Muscle of leg (tissue), 11 donors: ENCODE data around the gene TRPM3. TPM values are rescaled to one million over a fixed set of nuclear protein-coding genes. Genes with fewer than 3 reads are reported as not detected.

ENCODE experiments used
- DNase-seq: peaks from one replicate; pipeline ENCODE4 v3.0.0; 2013
- H3K27ac ChIP-seq: one replicate; pipeline ENCODE4 v1.5.1; 2013; ENCODE audit warnings: mild to moderate bottlenecking, low read length, control low read depth
- H3K27me3 ChIP-seq: one replicate; pipeline ENCODE4 v1.6.1; 2013; ENCODE audit warnings: low read length; ENCODE audit not compliant: control insufficient read depth, insufficient read depth
- H3K36me3 ChIP-seq: one replicate; pipeline ENCODE4 v1.6.1; 2013; ENCODE audit warnings: low read length; ENCODE audit not compliant: control insufficient read depth, insufficient read depth
- H3K4me1 ChIP-seq: one replicate; pipeline ENCODE4 v1.6.1; 2013; ENCODE audit warnings: low read length; ENCODE audit not compliant: control insufficient read depth, insufficient read depth
- H3K4me3 ChIP-seq: one replicate; pipeline ENCODE4 v1.5.1; 2013; ENCODE audit warnings: low read length, control low read depth
- H3K9me3 ChIP-seq: replicated peaks from 2 replicates; pipeline ENCODE4 v1.6.1; 2013; ENCODE audit warnings: low read depth, low read length; ENCODE audit not compliant: control insufficient read depth
- WGBS: methylation state at CpG from one replicate; pipeline ENCODE4 v1.1.5; 2013; ENCODE audit warnings: missing lambda C conversion rate; ENCODE audit not compliant: insufficient coverage; 5-methylcytosine and 5-hydroxymethylcytosine counted together
- polyA plus RNA-seq, 8 donors: library from polyadenylated mRNA; unstranded; fragments of 120-200 nt; gene quantifications; one replicate each; pipeline versions ENCODE4 v1.2.1 to v1.2.3, GENCODE V29; 2013; ENCODE audit warnings: inconsistent platforms in 1 of 8, low replicate concordance in 1 of 8; ENCODE audit not compliant: insufficient read length in 8 of 8, insufficient read depth in 1 of 8
- total RNA-seq: library from RNA; stranded (reverse); fragments of 120-200 nt; gene quantifications from one replicate; pipeline ENCODE4 v1.2.4, GENCODE V29; 2013

The TRPM3 gene
- total and polyA plus RNA-seq, 9 donors: 0.14 to 0.66 (median 0.31) TPM

- no peak overlapping the region for H3K27ac ChIP-seq
- H3K36me3 ChIP-seq: no peaks in the 10 kb centered on the region
- peaks cover 5% of the 10 kb centered on the region for H3K4me1 ChIP-seq
- peak; percentile 13 for DNase-seq
- no peaks in the 10 kb centered on the region for H3K27me3 ChIP-seq
- no peak overlapping the region for H3K4me3 ChIP-seq
- H3K9me3 ChIP-seq: no peaks in the 10 kb centered on the region
- WGBS: no CpG with 5 or more reads among the region's 4 CpGs
Observed at GRCh38 chr9:70801181-70801829, 320.1 kb downstream of the TRPM3 start.

DNA sequence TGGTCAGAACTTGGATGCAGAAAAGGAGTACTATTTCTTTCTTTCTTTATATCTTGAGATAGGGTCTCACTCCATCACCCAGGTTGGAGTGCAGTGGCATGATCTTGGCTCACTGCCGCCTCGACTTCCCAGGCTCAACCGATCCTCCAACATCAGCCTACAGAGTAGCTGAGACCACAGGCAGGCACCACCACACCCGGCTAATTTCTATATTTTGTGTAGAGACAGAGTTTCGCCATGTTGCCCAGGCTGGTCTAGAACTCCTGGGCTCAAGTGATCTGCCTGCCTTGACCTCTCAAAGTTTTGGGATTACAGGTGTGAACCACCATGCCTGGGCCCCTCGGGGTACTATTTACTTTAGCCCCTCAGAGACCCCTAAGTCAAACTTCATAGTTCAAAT is 323.4 kb downstream of the TRPM3 start:
- no peak for DNase-seq
- Histone ChIP-seq H3K4me1 (no peaks in the 10 kb centered on the region), H3K27me3 (no peaks in the 10 kb centered on the region), H3K9me3 (no peaks in the 10 kb centered on the region), H3K27ac (no peak overlapping the region), H3K36me3 (no peaks in the 10 kb centered on the region), H3K4me3 (no peak overlapping the region)
- 100% methylated on average over 1 of the region's 6 CpGs for WGBS

DNA sequence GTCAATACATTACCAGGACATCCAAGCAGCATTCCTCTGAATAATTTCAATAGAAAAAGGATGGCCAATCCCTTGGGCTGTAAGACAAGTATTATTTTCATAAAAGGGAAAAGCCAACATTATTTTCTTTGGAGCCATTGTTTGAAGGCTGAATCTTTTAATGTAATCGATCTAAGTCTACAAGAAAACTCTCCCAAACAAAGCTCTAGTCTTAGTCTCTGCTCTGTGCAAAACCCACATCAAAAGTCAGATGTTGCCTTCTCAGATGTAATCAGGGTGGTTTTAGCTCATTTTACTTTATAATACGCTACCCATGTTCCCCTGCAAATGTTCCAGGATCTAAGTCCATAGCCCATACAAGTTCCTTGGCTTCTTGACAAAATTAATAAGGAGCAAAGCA is 325.6 kb downstream of the TRPM3 start:
- H3K4me3 ChIP-seq: no peak overlapping the region
- no CpG with 5 or more reads among the region's 2 CpGs for WGBS
- no peaks in the 10 kb centered on the region for H3K9me3 ChIP-seq
- H3K36me3 ChIP-seq: no peaks in the 10 kb centered on the region
- H3K27ac ChIP-seq: no peak overlapping the region
- no peak for DNase-seq
- no peaks in the 10 kb centered on the region for H3K4me1 ChIP-seq
- H3K27me3 ChIP-seq: no peaks in the 10 kb centered on the region

- H3K4me3 ChIP-seq: no peak overlapping the region
- H3K4me1 ChIP-seq: peaks cover 3% of the 10 kb centered on the region
- no peak overlapping the region for H3K27ac ChIP-seq
- DNase-seq: no peak
- no CpG with 5 or more reads among the region's 1 CpG for WGBS
- H3K27me3 ChIP-seq: no peaks in the 10 kb centered on the region
- H3K36me3 ChIP-seq: no peaks in the 10 kb centered on the region
- H3K9me3 ChIP-seq: no peaks in the 10 kb centered on the region
Observed at GRCh38 chr9:70792796-70793195, 328.6 kb downstream of the TRPM3 start.

GRCh38 chr9:70791936-70792335 is 329.5 kb downstream of the TRPM3 start:
- Histone ChIP-seq H3K9me3 (no peaks in the 10 kb centered on the region), H3K27ac (no peak overlapping the region), H3K27me3 (no peaks in the 10 kb centered on the region), H3K36me3 (no peaks in the 10 kb centered on the region), H3K4me1 (peaks cover 3% of the 10 kb centered on the region), H3K4me3 (no peak overlapping the region)
- DNase-seq: no peak
- no CpG with 5 or more reads among the region's 3 CpGs for WGBS

DNA sequence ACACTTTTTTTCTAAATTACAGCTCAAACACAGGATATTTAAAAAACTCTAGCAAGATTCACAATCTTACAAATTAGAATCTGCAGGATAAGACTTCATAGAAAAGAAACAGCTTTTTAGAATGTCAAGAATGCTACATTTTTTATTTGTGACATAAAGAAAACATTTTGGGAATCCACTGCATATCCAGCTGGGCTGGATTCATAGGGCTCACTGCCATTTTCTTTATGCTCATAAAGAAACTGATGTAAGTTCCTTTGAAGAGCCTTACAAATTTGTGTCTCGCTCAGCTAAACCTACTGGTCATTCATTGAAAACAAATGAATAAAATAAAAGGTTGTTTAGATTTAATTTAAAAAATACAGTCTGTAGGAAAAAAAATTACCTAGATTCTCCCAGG is 332.3 kb downstream of the TRPM3 start:
- peaks cover 3% of the 10 kb centered on the region for H3K4me1 ChIP-seq
- peak; percentile 87 for DNase-seq

DNA sequence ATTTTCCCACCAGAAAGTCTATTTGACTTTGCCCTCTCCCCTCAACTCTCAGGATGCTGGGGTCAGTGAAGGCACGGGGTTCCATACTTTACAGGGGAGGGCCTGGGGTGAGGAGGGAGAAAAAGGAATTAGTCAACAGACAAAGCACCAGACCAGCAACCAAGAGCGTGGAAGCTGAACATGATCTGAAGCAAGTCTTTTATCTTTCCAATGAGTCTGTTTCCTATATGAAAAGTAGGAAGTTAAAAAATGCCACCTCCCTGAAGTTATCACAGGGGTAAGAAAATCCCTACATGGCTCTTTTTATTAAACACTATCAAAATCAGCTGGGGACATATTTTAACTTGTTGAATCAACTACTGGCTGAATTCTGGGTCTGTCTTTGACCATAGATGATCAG is 337.0 kb downstream of the TRPM3 start:
- no peaks in the 10 kb centered on the region for H3K27me3 ChIP-seq
- H3K9me3 ChIP-seq: no peaks in the 10 kb centered on the region
- WGBS: no CpG with 5 or more reads among the region's 2 CpGs
- no peak overlapping the region for H3K27ac ChIP-seq
- H3K4me1 ChIP-seq: peaks cover 3% of the 10 kb centered on the region
- DNase-seq: no peak
- no peak overlapping the region for H3K4me3 ChIP-seq
- H3K36me3 ChIP-seq: no peaks in the 10 kb centered on the region

More for the DNA sequence above, 332.3 kb downstream of the TRPM3 start:
- WGBS: no CpG with 5 or more reads among the region's 1 CpG
- Histone ChIP-seq H3K27ac (no peak overlapping the region), H3K36me3 (no peaks in the 10 kb centered on the region), H3K27me3 (no peaks in the 10 kb centered on the region), H3K4me3 (no peak overlapping the region), H3K9me3 (no peaks in the 10 kb centered on the region)

DNA sequence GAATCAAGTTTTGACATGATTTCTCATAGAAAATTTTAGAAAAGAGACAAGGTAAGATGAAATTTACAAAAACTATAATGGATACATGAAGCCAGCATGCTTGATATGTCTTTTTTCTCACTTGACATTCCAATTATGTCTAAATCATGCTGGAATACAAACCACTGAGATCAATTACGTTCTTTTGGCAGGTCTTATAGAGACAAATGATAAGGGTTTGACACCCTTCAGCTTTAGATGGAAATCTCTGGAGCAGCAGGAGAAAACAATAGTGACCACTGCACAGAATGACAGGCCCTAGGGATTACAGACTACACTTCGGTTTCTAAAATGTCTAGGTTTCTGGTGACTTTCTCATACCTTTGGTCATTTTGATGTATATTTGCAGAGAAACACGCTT is 342.9 kb downstream of the TRPM3 start:
- Histone ChIP-seq H3K9me3 (no peaks in the 10 kb centered on the region), H3K27me3 (no peaks in the 10 kb centered on the region), H3K4me3 (no peak overlapping the region), H3K27ac (no peak overlapping the region), H3K36me3 (no peaks in the 10 kb centered on the region), H3K4me1 (no peaks in the 10 kb centered on the region)
- DNase-seq: no peak
- WGBS: 100% methylated on average over 1 of the region's 3 CpGs

DNA sequence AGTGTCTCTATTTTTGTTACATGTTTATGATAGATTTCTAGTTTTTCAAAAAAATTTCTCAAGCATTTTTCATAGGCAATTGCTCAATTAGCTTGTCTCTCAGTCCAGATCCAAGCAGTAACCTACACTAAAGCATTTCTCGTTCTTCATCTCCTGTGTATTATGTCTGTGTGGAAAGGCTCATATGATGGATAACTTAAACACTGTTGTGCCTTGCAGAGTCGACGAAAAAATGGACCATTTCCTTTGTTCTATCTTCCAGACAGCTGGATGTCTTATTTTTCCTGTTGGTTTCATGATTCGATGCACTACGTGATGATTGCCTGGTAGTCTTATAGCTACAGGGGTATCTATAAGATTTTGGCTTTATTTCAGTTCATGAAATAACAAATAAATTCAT is 347.8 kb downstream of the TRPM3 start:
- no peaks in the 10 kb centered on the region for H3K27me3 ChIP-seq
- DNase-seq: no peak
- H3K4me3 ChIP-seq: no peak overlapping the region
- no peaks in the 10 kb centered on the region for H3K9me3 ChIP-seq
- no CpG with 5 or more reads among the region's 5 CpGs for WGBS
- H3K36me3 ChIP-seq: no peaks in the 10 kb centered on the region
- H3K27ac ChIP-seq: no peak overlapping the region
- no peaks in the 10 kb centered on the region for H3K4me1 ChIP-seq

- Histone ChIP-seq H3K9me3 (no peaks in the 10 kb centered on the region), H3K27ac (no peak overlapping the region), H3K27me3 (no peaks in the 10 kb centered on the region), H3K36me3 (no peaks in the 10 kb centered on the region), H3K4me3 (no peak overlapping the region), H3K4me1 (no peaks in the 10 kb centered on the region)
- 80% methylated on average over 1 of the region's 3 CpGs for WGBS
- no peak for DNase-seq
Observed at GRCh38 chr9:70772601-70773000, 348.8 kb downstream of the TRPM3 start.

DNA sequence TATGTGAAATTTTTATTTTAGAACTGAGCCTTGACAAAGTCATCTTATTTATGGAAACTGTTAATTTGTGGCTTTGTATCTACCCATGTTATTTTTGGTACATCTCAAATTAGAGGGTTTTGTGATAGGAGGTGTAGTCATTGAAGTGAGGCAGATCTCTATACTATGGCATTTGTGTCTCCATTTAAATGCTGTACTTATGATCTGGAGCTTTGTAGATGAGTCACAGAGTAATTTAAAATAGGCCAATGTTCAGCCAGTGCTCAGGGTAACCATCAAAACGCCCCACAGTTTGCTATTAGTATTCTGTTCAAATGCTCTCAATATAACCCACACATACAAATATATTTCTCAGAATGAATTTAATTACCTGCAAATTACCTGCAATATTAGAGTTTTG is 355.5 kb downstream of the TRPM3 start:
- no peak overlapping the region for H3K4me3 ChIP-seq
- H3K9me3 ChIP-seq: no peaks in the 10 kb centered on the region
- no peaks in the 10 kb centered on the region for H3K36me3 ChIP-seq
- H3K27me3 ChIP-seq: no peaks in the 10 kb centered on the region
- DNase-seq: no peak
- WGBS: no CpG with 5 or more reads among the region's 1 CpG
- H3K27ac ChIP-seq: no peak overlapping the region
- H3K4me1 ChIP-seq: no peaks in the 10 kb centered on the region
